Epithelial cell of proximal tubule (primary cell): ENCODE measurements around the gene SYNJ2. TPM values are rescaled to one million over a fixed set of nuclear protein-coding genes. Genes with fewer than 3 reads are reported as not detected.
A peak's percentile ranks its signal among the peaks of the same experiment; 100 is the strongest.

Source experiments
- DNase-seq: peaks from one replicate; pipeline ENCODE4 v3.0.0-alpha.2; 2011; ENCODE audit warnings: low read depth
- H3K4me3 ChIP-seq: 2 replicates; pipeline ENCODE4 v1.5.1; 2011; ENCODE audit warnings: low read depth, mild to moderate bottlenecking, low read length
- CTCF ChIP-seq: conservative IDR thresholded peaks from 2 replicates; pipeline ENCODE4 v1.5.1; 2012; ENCODE audit warnings: low read depth, mild to moderate bottlenecking, low read length
- total RNA-seq: library from RNA; depleted of rRNA; stranded (reverse); fragments of >200 nt; gene quantifications from 2 replicates; pipeline ENCODE4 v1.2.3, GENCODE V29; 2015

Gene SYNJ2
- total RNA-seq, 1 donor from 2014 or later: 19.1 TPM

- H3K4me3 ChIP-seq: no peak overlapping the region
- TF ChIP-seq CTCF: no peak
- DNase-seq: no peak
Observed at GRCh38 chr6:158118886-158119285, 137.2 kb downstream of the SYNJ2 start.

- H3K4me3 ChIP-seq: no peak overlapping the region
- no peak for DNase-seq
- TF ChIP-seq CTCF: no peak
Observed at GRCh38 chr6:158121335-158121734, 139.7 kb downstream of the SYNJ2 start.

- H3K4me3 ChIP-seq: no peak overlapping the region
- TF ChIP-seq CTCF: no peak
- DNase-seq: no peak
Observed at GRCh38 chr6:158122048-158122447, 140.4 kb downstream of the SYNJ2 start.

GRCh38 chr6:158124288-158124687 lies 142.6 kb downstream of the SYNJ2 start:
- H3K4me3 ChIP-seq: no peak overlapping the region
- no peak for TF ChIP-seq CTCF
- no peak for DNase-seq

GRCh38 chr6:158125271-158125670 lies 143.6 kb downstream of the SYNJ2 start:
- no peak for DNase-seq
- no peak for TF ChIP-seq CTCF
- no peak overlapping the region for H3K4me3 ChIP-seq

GRCh38 chr6:158131926-158132325 lies 150.3 kb downstream of the SYNJ2 start:
- peak; percentile 52 for TF ChIP-seq CTCF
- no peak for DNase-seq
- H3K4me3 ChIP-seq: no peak overlapping the region

- DNase-seq: no peak
- TF ChIP-seq CTCF: no peak
- H3K4me3 ChIP-seq: no peak overlapping the region
Observed at GRCh38 chr6:158142789-158143188, 161.1 kb downstream of the SYNJ2 start.
